GM12864 (cell line): ENCODE data around the gene PLP1.
A peak's percentile ranks its signal among the peaks of the same experiment; 100 is the strongest.
"Not testable (repeated sequence)": the region's sequence is repeated elsewhere in the genome, so short reads cannot be mapped to it uniquely, and the experiment has no call there.

Experiments used
- DNase-seq: peaks from one replicate; pipeline ENCODE4 v3.0.0-alpha.2; 2011; ENCODE audit warnings: low read depth
- H3K4me3 ChIP-seq: 2 replicates; pipeline ENCODE4 v1.5.1; 2011; ENCODE audit warnings: mild to moderate bottlenecking, low read depth, low read length, control low read depth
- CTCF ChIP-seq: IDR thresholded peaks from 2 replicates; pipeline ENCODE4 v1.5.1; 2011; ENCODE audit warnings: low read depth, mild to moderate bottlenecking, moderate library complexity, low read length, control low read depth, inconsistent platforms; ENCODE audit errors: missing control alignments

Gene PLP1

GRCh38 chrX:103756736-103757135 is 19.9 kb upstream of the PLP1 start:
- no peak for DNase-seq
- H3K4me3 ChIP-seq = no peak overlapping the region
- TF ChIP-seq CTCF = no peak

GRCh38 chrX:103758555-103758954 is 18.1 kb upstream of the PLP1 start:
- TF ChIP-seq CTCF = no peak
- DNase-seq = no peak
- no peak overlapping the region for H3K4me3 ChIP-seq

- DNase-seq, H3K4me3 ChIP-seq: not testable (repeated sequence)
Measured at GRCh38 chrX:103763541-103763940, 13.1 kb upstream of the PLP1 start.

GRCh38 chrX:103766813-103767555 is 9.7 kb upstream of the PLP1 start:
- not testable (repeated sequence) for DNase-seq, H3K4me3 ChIP-seq

- no peak overlapping the region for H3K4me3 ChIP-seq
- TF ChIP-seq CTCF = no peak
- no peak for DNase-seq
Measured at GRCh38 chrX:103773445-103773844, 3.2 kb upstream of the PLP1 start.

GRCh38 chrX:103774070-103774642 is 2.5 kb upstream of the PLP1 start:
- DNase-seq = no peak
- H3K4me3 ChIP-seq = no peak overlapping the region
- peak; percentile 13 for TF ChIP-seq CTCF

- TF ChIP-seq CTCF = no peak
- DNase-seq = no peak
- no peak overlapping the region for H3K4me3 ChIP-seq
Measured at GRCh38 chrX:103779141-103779789, 2.6 kb downstream of the PLP1 start.
